NK-92 (cell line): ENCODE data around the gene U2AF1.
"Not testable (repeated sequence)": the region's sequence is repeated elsewhere in the genome, so short reads cannot be mapped to it uniquely, and the experiment has no call there.

Experiments used
- DNase-seq: peaks from one replicate; lab custom pipeline; 2025; ENCODE audit not compliant: unreplicated experiment; lab: John Stamatoyannopoulos, UW

Gene U2AF1

GRCh38 chr21:43106965-43107793 is at the start of gene U2AF1:
TSS of gene U2AF1 (minus strand) at chr21:43107570. CDS start at chr21:43107494, 76 bp downstream.
- not testable (repeated sequence) for DNase-seq

- DNase-seq: not testable (repeated sequence)
Measured at GRCh38 chr21:43153601-43154000, 46.2 kb upstream of the U2AF1 start.

GRCh38 chr21:43149344-43149743 is 42.0 kb upstream of the U2AF1 start:
- DNase-seq: not testable (repeated sequence)

- not testable (repeated sequence) for DNase-seq
Measured at GRCh38 chr21:43147999-43148398, 40.6 kb upstream of the U2AF1 start.

GRCh38 chr21:43146637-43147036 is 39.3 kb upstream of the U2AF1 start:
- not testable (repeated sequence) for DNase-seq

GRCh38 chr21:43141407-43141806 is 34.0 kb upstream of the U2AF1 start:
- not testable (repeated sequence) for DNase-seq

GRCh38 chr21:43138944-43139343 is 31.6 kb upstream of the U2AF1 start:
- DNase-seq: not testable (repeated sequence)

- not testable (repeated sequence) for DNase-seq
Measured at GRCh38 chr21:43134520-43134919, 27.1 kb upstream of the U2AF1 start.

- not testable (repeated sequence) for DNase-seq
Measured at GRCh38 chr21:43130094-43130493, 22.7 kb upstream of the U2AF1 start.

- DNase-seq: not testable (repeated sequence)
Measured at GRCh38 chr21:43115956-43116355, 8.6 kb upstream of the U2AF1 start.

GRCh38 chr21:43114483-43114882 is 7.1 kb upstream of the U2AF1 start:
- DNase-seq: not testable (repeated sequence)

GRCh38 chr21:43109006-43109405 is 1.6 kb upstream of the U2AF1 start:
- not testable (repeated sequence) for DNase-seq

- DNase-seq: not testable (repeated sequence)
Measured at GRCh38 chr21:43108177-43108576, 807 bp upstream of the U2AF1 start.

GRCh38 chr21:43107794-43108137 is 396 bp upstream of the U2AF1 start:
- not testable (repeated sequence) for DNase-seq

GRCh38 chr21:43104642-43105041 is 2.7 kb downstream of the U2AF1 start:
- DNase-seq: not testable (repeated sequence)

GRCh38 chr21:43102281-43102680 is 5.1 kb downstream of the U2AF1 start:
- not testable (repeated sequence) for DNase-seq

GRCh38 chr21:43101676-43102075 is 5.7 kb downstream of the U2AF1 start:
- not testable (repeated sequence) for DNase-seq

- DNase-seq: not testable (repeated sequence)
Measured at GRCh38 chr21:43101000-43101399, 6.4 kb downstream of the U2AF1 start.

- not testable (repeated sequence) for DNase-seq
Measured at GRCh38 chr21:43091979-43092614, 15.3 kb downstream of the U2AF1 start.

GRCh38 chr21:43090947-43091346 is 16.4 kb downstream of the U2AF1 start:
- not testable (repeated sequence) for DNase-seq

- DNase-seq: not testable (repeated sequence)
Measured at GRCh38 chr21:43089463-43089862, 17.9 kb downstream of the U2AF1 start.
